ENCODE results near the gene RHBDF2. TPM values are rescaled to one million over a fixed set of nuclear protein-coding genes. Genes with fewer than 3 reads are reported as not detected.

RHBDF2 gene
- total RNA-seq, 4 donors from 2014 or later: 45.9 to 82.6 (median 52.6) TPM

DNA sequence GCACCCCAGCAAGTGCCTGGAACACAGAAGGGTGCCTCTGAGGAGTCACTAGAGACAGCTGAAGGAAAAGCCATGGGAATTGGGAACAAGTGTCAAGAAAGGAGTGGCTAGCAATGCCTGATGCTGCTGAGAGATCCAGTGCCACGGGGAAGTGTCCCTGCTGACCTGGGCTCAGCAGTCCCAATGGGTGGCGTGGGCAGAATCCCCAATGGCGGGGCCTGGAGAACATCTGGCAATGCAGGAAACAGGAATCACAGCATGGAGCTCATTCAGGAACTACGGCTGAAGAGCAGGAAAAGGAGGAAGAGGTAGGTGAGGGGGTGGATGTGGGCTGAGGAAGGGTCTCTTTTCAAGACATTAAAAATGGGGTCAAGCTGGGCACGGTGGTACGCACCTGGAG, 78.4 kb downstream of the RHBDF2 start:
- Histone ChIP-seq H3K9me3 (no peaks in the 10 kb centered on the region), H3K4me1 (peaks cover 8% of the 10 kb centered on the region), H3K4me3 (no peak overlapping the region), H3K27me3 (no peaks in the 10 kb centered on the region), H3K27ac (no peak overlapping the region), H3K36me3 (no peaks in the 10 kb centered on the region)
- no peak for DNase-seq (ENCODE audit: low spot score in 2 of 2)
- 91% methylated on average over 6 of the region's 6 CpGs for WGBS
- TF ChIP-seq EP300 (IDR thresholded peaks at IDR 0.05) (no peak), CTCF (IDR thresholded peaks at IDR 0.05) (no peak), POLR2A (IDR thresholded peaks at IDR 0.05) (no peak), POLR2AphosphoS5 (IDR thresholded peaks at IDR 0.05) (no peak)

DNA sequence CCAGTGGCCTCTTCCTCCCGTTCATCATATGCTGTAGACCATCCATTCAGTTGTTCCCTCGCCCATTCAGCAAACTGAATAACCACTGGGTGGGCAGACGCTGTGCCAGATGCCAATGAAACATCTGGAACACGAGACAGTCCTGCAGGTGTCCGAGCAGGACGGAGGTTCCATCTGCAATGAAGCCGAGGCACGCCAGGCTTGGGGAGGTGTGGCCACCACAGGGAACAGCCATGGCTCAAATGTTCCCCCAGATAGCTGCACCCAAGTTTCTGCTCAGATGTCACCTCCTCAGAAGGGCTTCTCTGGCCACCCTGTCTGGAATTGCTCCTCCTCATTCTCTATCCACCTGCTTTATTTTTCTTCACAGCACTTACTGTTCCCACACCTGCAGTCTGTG, 78.8 kb downstream of the RHBDF2 start:
- TF ChIP-seq POLR2AphosphoS5 (IDR thresholded peaks at IDR 0.05) (no peak), EP300 (IDR thresholded peaks at IDR 0.05) (no peak), POLR2A (IDR thresholded peaks at IDR 0.05) (no peak), CTCF (IDR thresholded peaks at IDR 0.05) (no peak)
- no peak for DNase-seq (ENCODE audit: low spot score in 2 of 2)
- WGBS: 99% methylated on average over 8 of the region's 8 CpGs

GRCh38 chr17:76421044-76421407, 80.2 kb downstream of the RHBDF2 start:
- no peak overlapping the region for H3K27ac ChIP-seq
- H3K4me1 ChIP-seq: peaks cover 4% of the 10 kb centered on the region
- H3K36me3 ChIP-seq: no peaks in the 10 kb centered on the region
- WGBS: 51% methylated on average over 7 of the region's 7 CpGs
- no peaks in the 10 kb centered on the region for H3K9me3 ChIP-seq
- TF ChIP-seq CTCF (IDR thresholded peaks at IDR 0.05) (no peak), POLR2A (IDR thresholded peaks at IDR 0.05) (no peak), EP300 (IDR thresholded peaks at IDR 0.05) (no peak), POLR2AphosphoS5 (IDR thresholded peaks at IDR 0.05) (no peak)
- H3K27me3 ChIP-seq: no peaks in the 10 kb centered on the region
- no peak overlapping the region for H3K4me3 ChIP-seq
- no peak for DNase-seq (ENCODE audit: low spot score in 2 of 2)

More for the DNA sequence above, 78.8 kb downstream of the RHBDF2 start:
- H3K4me3 ChIP-seq: no peak overlapping the region
- H3K4me1 ChIP-seq: peaks cover 4% of the 10 kb centered on the region
- no peaks in the 10 kb centered on the region for H3K9me3 ChIP-seq
- no peak overlapping the region for H3K27ac ChIP-seq
- no peaks in the 10 kb centered on the region for H3K27me3 ChIP-seq
- no peaks in the 10 kb centered on the region for H3K36me3 ChIP-seq

Other genes starting within 250 kb of the RHBDF2 start
- 10 to 100 TPM; 24.8 to 42.7 (median 35.6) TPM for gene UBALD2, start 236.1 kb downstream of the RHBDF2 start, total RNA-seq
- 1 to 10 TPM; 2.3 to 3.1 (median 2.7) TPM for gene QRICH2, start 193.1 kb downstream of the RHBDF2 start, total RNA-seq
- 10 to 100 TPM; 47.3 to 83.9 (median 63.8) TPM for gene PRPSAP1, start 147.5 kb downstream of the RHBDF2 start, total RNA-seq
- gene SPHK1, start 116.8 kb downstream of the RHBDF2 start, total RNA-seq: 10 to 100 TPM; 10.5 to 17.9 (median 12.5) TPM
- 10 to 100 TPM; 31.3 to 42.0 (median 37.7) TPM for gene UBE2O, start 48.3 kb downstream of the RHBDF2 start, total RNA-seq
- gene AANAT, start 33.8 kb downstream of the RHBDF2 start, total RNA-seq: not detected
- gene CYGB, start 36.3 kb upstream of the RHBDF2 start, total RNA-seq: 10 to 100 TPM in 2 of 4 donors, 1 to 10 TPM in 2; 2.8 to 18.2 (median 10.4) TPM
- gene PRCD, start 38.6 kb upstream of the RHBDF2 start, total RNA-seq: 1 to 10 TPM in 3 of 4 donors, not detected in 1; 1.3 to 2.8 (median 2.2) TPM
- gene ST6GALNAC2, start 84.4 kb upstream of the RHBDF2 start, total RNA-seq: 10 to 100 TPM; 71.1 to 94.3 (median 80.3) TPM
- gene ST6GALNAC1, start 142.3 kb upstream of the RHBDF2 start, total RNA-seq: 1 to 10 TPM in 3 of 4 donors, under 1 TPM in 1; 0.38 to 3.7 (median 1.3) TPM
- gene MXRA7, start 209.5 kb upstream of the RHBDF2 start, total RNA-seq: 10 to 100 TPM; 44.5 to 67.8 (median 56.9) TPM
- gene JMJD6, start 225.2 kb upstream of the RHBDF2 start, total RNA-seq: 10 to 100 TPM; 13.8 to 22.1 (median 17.7) TPM
- 10 to 100 TPM; 20.6 to 29.9 (median 23.0) TPM for gene METTL23, start 225.4 kb upstream of the RHBDF2 start, total RNA-seq
- gene SRSF2, start 235.9 kb upstream of the RHBDF2 start, total RNA-seq: 100 to 1,000 TPM; 170 to 253 (median 186) TPM
- gene MFSD11, start 236.7 kb upstream of the RHBDF2 start, total RNA-seq: 10 to 100 TPM; 31.5 to 78.8 (median 37.2) TPM

All from suprapubic skin (tissue), 4 donors.